Measurements from ENCODE around the gene ARHGEF28. TPM values are rescaled to one million over a fixed set of nuclear protein-coding genes. Genes with fewer than 3 reads are reported as not detected.
A peak's percentile ranks its signal among the peaks of the same experiment; 100 is the strongest.

Gene ARHGEF28
- total and polyA plus RNA-seq, 8 donors, result 14.9 to 36.2 (median 24.6) TPM

- intact Hi-C loops (cut with DNase I), result no loop called here
- Histone ChIP-seq H3K4me3 (no peak overlapping the region), H3K27ac (no peak overlapping the region), H3K4me1 (peaks cover 0 to 5% (median 0%) of the 10 kb centered on the region in 3 donors), H3K9me3 (no peaks in the 10 kb centered on the region), H3K27me3 (no peaks in the 10 kb centered on the region), H3K36me3 (no peaks in the 10 kb centered on the region)
- WGBS, 2 donors, result 64 to 69% methylated on average over 9 of the region's 9 CpGs
- no peak for TF ChIP-seq CTCF (IDR thresholded peaks at IDR 0.05)
- FAIRE-seq (no peak), ATAC-seq (peak in 1 of 4 donors; percentile 35), DNase-seq (no peak)
Observed at GRCh38 chr5:73947906-73948640, 322.1 kb downstream of the ARHGEF28 start.

- 52 to 61% methylated on average over 3 of the region's 3 CpGs for WGBS, 2 donors
- FAIRE-seq, result no peak
- no peak for DNase-seq
- no peak for TF ChIP-seq CTCF (IDR thresholded peaks at IDR 0.05)
- Histone ChIP-seq H3K36me3 (no peaks in the 10 kb centered on the region), H3K4me3 (no peak overlapping the region), H3K27me3 (no peaks in the 10 kb centered on the region), H3K27ac (no peak overlapping the region), H3K4me1 (peaks cover 0 to 5% (median 0%) of the 10 kb centered on the region in 3 donors), H3K9me3 (no peaks in the 10 kb centered on the region)
- ATAC-seq, result peak in 2 of 4 donors; percentile 38 to 51
- intact Hi-C loops (cut with DNase I), result no loop called here
Observed at GRCh38 chr5:73948720-73949119, 322.7 kb downstream of the ARHGEF28 start.

GRCh38 chr5:73950441-73950873, 324.5 kb downstream of the ARHGEF28 start:
- H3K4me1 ChIP-seq, result peaks cover 0 to 5% (median 0%) of the 10 kb centered on the region in 3 donors
- no peak overlapping the region for H3K27ac ChIP-seq
- H3K9me3 ChIP-seq, result no peaks in the 10 kb centered on the region
- 52 to 80% methylated on average over 3 of the region's 3 CpGs for WGBS, 2 donors
- no peak for DNase-seq
- TF ChIP-seq CTCF (IDR thresholded peaks at IDR 0.05), result no peak
- FAIRE-seq, result no peak
- no peaks in the 10 kb centered on the region for H3K36me3 ChIP-seq
- intact Hi-C loops (cut with DNase I), result no loop called here
- H3K27me3 ChIP-seq, result no peaks in the 10 kb centered on the region
- H3K4me3 ChIP-seq, result no peak overlapping the region
- no peak for ATAC-seq

GRCh38 chr5:73950912-73951430, 325.0 kb downstream of the ARHGEF28 start:
- Histone ChIP-seq H3K27me3 (no peaks in the 10 kb centered on the region), H3K27ac (no peak overlapping the region), H3K4me3 (no peak overlapping the region), H3K4me1 (peaks cover 0 to 5% (median 0%) of the 10 kb centered on the region in 3 donors), H3K36me3 (no peaks in the 10 kb centered on the region), H3K9me3 (no peaks in the 10 kb centered on the region)
- intact Hi-C loops (cut with DNase I), result no loop called here
- TF ChIP-seq CTCF (IDR thresholded peaks at IDR 0.05), result no peak
- DNase-seq, result no peak
- FAIRE-seq, result no peak
- no peak for ATAC-seq
- WGBS, 2 donors, result 84 to 90% methylated on average over 3 of the region's 3 CpGs

- intact Hi-C loops (cut with DNase I), result no loop called here
- 43 to 50% methylated on average over 3 of the region's 3 CpGs for WGBS, 2 donors
Observed at GRCh38 chr5:73952872-73953271, 326.9 kb downstream of the ARHGEF28 start.

More at GRCh38 chr5:73952872-73953271, 326.9 kb downstream of the ARHGEF28 start:
- ATAC-seq (no peak), DNase-seq (no peak), FAIRE-seq (no peak)
- H3K36me3 ChIP-seq, result no peaks in the 10 kb centered on the region
- H3K4me3 ChIP-seq, result no peak overlapping the region
- no peaks in the 10 kb centered on the region for H3K27me3 ChIP-seq
- no peaks in the 10 kb centered on the region for H3K9me3 ChIP-seq
- H3K4me1 ChIP-seq, result no peaks in the 10 kb centered on the region
- no peak overlapping the region for H3K27ac ChIP-seq
- TF ChIP-seq CTCF (IDR thresholded peaks at IDR 0.05), result no peak

Measured in pancreas (tissue), 10 donors.